ENCODE measurements around the gene ITPR2.

The ITPR2 gene

GRCh38 chr12:26728205-26729050 lies 104.6 kb downstream of the ITPR2 start:
- no peak for DNase-seq

GRCh38 chr12:26727482-26728204 lies 105.4 kb downstream of the ITPR2 start:
- DNase-seq: no peak

GRCh38 chr12:26726956-26727355 lies 106.0 kb downstream of the ITPR2 start:
- no peak for DNase-seq

DNA sequence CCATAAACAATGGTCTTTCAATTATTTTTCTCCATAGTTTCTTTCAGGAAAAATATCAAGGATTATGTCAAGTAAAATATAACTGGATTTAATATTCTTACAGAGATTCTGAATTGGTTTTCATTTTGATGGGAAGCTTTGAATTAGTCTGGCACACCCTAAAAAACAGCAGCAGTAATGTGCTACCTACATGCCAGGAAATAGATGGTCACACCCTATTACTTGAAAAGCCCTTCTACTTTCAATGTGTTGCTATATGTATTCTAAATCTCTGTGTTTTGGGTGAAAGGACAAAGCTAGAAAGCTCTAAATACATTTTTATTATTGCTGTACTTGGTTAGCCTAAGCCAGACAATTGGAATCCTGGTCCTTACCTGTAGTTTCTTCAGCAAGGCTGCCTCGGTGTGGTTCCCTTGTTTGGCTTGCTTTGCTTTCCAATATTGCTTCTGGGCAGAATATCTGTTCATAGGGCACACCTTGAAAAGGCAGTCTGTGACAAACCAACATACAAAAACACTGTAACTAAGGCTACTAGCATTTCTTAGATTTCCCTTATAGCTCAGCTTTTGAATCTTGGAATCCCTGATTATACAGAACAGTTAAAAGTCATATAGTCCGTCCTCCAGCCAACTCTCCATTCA lies 107.6 kb downstream of the ITPR2 start:
- DNase-seq: no peak

DNA sequence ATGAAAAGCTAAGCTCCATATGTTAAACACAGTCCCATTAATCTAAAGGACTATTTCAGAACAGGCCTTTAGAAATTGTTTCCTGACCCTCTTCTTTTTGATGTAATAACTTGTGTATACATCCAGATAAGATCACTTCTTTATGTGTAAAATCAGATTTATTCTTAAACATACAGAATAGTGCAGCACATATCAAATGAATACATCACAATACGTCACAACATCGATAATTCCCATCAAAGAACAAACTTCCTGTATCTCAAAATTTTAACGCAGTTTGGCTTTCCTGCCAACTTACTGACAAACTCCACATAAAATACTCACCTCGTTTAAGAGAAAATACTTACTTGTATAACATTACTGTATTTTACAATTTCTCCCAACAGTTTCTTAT lies 108.7 kb downstream of the ITPR2 start:
- no peak for DNase-seq

- DNase-seq: no peak
Measured at GRCh38 chr12:26723379-26724308, 109.3 kb downstream of the ITPR2 start.

- no peak for DNase-seq
Measured at GRCh38 chr12:26721800-26722199, 111.2 kb downstream of the ITPR2 start.

DNA sequence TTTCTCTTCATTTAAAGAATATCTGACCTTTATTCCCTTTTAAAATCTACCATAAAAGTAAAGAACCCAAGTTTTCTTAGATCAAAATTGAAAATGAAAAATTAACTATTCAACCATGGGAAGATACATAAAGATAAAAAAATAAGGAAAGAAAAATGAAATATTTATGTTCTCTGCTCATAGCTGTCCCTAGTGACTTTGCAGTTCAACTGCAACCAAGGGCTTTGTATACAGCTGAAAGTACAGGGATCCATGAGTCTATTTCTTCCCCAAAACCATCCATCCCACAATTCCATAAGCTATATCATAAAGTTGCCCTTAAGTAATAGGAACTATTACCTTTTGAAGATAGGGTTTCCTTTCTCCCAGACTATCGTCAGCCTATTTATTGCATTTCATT lies 113.1 kb downstream of the ITPR2 start:
- no peak for DNase-seq

- no peak for DNase-seq
Measured at GRCh38 chr12:26717757-26718156, 115.2 kb downstream of the ITPR2 start.

DNA sequence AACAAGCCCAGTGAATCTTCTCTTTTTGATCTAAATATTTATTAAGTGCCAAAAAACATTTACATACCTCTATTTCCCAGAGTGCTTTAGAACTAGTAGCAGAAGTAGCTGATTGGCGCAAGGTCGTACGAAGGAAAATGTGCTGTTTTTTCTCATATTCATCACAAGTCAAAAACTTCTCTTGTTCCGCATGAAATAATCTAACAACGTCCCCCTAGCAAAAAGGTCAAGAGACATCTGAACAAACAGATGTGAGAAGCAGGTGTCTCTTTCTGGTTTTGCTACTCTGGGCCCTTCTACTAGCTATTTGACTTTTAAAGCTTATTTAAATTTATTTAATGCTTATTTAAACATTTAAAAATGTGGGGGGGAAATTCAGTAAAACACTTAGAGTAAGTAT lies 117.8 kb downstream of the ITPR2 start:
- no peak for DNase-seq

DNA sequence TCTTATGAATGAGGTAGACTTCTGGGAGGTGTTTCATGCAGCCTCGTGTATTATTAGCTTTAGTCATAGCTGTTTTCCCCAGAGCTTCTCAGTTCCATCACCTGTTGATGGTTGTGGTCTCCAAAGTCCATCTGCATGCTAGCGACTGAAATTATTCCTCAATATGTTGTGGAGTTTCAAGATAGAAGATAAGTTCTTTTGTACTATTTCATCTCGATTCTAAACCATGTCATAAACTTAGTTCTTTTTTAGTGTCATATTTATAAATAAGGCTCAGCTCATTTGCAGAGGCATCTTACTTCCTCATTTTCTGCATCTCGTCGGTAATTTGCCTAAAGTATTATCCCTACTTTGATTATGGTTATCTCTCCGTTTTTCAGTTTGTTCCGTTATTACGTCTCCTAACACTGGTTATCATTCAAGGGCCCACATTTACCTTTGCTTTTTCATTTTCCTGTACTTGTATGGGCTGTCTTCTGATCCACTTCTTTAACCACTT lies 119.1 kb downstream of the ITPR2 start:
- DNase-seq: no peak

GRCh38 chr12:26712892-26713291 lies 120.1 kb downstream of the ITPR2 start:
- no peak for DNase-seq

GRCh38 chr12:26711569-26711968 lies 121.4 kb downstream of the ITPR2 start:
- no peak for DNase-seq

- DNase-seq: no peak
Measured at GRCh38 chr12:26711072-26711471, 121.9 kb downstream of the ITPR2 start.

DNA sequence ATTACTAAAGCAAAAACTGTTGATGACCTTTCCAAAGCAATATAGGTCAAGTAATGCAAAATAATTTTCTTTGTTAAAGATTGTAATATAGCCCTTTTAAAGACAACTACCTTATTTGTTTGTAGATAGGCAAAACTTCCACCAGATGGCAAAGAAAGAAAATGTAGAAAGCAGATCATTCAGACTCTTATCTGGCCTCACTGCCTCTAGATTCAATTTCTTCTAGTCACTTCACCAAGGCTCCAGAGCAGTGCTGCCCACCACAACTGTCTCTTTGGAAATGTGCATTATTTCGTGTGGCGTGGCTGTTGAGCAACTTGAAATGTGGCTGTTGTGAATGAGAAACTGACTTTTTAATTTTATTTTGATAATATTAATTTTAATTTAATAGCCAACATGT lies 127.1 kb downstream of the ITPR2 start:
- DNase-seq: no peak

- no peak for DNase-seq
Measured at GRCh38 chr12:26704684-26705460, 128.1 kb downstream of the ITPR2 start.

DNA sequence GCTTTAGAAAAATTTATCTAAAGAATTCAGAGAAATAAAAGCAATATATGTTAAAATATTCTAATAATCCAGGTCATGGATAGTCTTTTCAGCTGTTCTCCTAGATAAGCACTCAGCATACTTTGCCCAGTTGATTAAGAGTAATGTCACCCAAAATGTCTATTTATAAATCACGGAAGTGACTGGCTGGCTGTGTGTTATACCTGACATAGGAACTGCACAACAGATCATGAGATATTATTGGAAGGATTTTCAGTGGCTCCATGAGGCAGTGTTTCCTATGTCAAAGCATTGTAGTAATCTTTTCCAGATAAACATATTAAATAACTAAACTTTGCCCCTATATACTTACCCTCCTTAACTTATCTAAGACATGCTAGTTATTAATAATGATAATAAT lies 128.8 kb downstream of the ITPR2 start:
- no peak for DNase-seq

GRCh38 chr12:26702741-26703140 lies 130.3 kb downstream of the ITPR2 start:
- DNase-seq: no peak

DNA sequence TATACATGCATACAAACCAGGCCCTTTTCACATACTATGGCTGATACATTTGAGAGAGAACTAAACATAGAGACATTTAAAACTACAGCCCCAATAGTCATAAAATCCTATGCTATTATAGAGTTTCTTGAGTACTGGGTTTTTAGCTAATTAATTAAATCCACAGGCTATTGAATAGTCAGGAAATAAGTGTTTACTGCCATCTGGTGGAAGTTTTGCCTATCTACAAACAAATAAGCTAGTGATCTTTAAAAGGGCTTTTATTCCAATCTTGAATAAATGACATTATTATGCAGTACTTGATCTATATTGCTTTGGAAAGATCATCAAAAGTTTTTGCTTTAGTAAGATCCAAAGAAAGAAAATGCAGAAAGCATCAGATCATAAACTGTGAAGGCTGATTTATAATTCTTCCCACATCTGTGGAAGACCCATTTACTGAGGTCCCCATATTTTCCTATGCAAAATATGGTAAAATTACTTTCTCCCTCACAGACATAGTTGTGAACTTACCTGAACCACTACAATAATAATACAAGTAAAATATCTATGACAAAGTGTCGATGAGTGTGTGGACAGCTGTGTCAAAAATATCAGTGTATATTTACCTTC lies 131.3 kb downstream of the ITPR2 start:
- no peak for DNase-seq

- no peak for DNase-seq
Measured at GRCh38 chr12:26700430-26700829, 132.6 kb downstream of the ITPR2 start.

DNA sequence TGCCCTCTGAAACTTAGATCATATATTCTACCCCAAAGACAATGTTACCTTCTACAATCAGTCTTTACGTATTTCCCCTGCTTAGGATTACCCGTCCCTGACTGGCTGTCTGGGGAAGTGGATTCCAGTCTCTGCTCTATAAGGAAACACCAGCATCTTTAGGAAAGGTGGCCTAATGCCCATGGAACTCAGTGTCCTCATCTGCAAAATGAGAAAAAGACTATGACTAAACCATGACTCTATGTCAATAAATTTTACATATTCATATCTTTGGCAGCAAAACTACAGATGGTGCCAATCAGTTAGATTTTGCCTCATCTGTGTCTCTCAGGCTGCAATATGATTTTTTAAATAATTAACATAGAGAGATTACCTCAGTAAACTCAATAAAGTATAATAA lies 133.8 kb downstream of the ITPR2 start:
- no peak for DNase-seq

Measured in left hindlimb (tissue), 1 donor.